22Rv1 (cell line): ENCODE results near the gene TNPO3.
A peak's percentile ranks its signal among the peaks of the same experiment; 100 is the strongest.

Source experiments
- CTCF ChIP-seq: fragments of 450-650 bp; IDR thresholded peaks from 2 replicates; pipeline ENCODE4 v1.5.1; 2017; ENCODE audit warnings: mild to moderate bottlenecking
- ZFX ChIP-seq: fragments of 450-650 bp; IDR thresholded peaks from 2 replicates; pipeline ENCODE4 v1.6.1; 2017; ENCODE audit warnings: antibody characterized with exemption, borderline replicate concordance

DNA sequence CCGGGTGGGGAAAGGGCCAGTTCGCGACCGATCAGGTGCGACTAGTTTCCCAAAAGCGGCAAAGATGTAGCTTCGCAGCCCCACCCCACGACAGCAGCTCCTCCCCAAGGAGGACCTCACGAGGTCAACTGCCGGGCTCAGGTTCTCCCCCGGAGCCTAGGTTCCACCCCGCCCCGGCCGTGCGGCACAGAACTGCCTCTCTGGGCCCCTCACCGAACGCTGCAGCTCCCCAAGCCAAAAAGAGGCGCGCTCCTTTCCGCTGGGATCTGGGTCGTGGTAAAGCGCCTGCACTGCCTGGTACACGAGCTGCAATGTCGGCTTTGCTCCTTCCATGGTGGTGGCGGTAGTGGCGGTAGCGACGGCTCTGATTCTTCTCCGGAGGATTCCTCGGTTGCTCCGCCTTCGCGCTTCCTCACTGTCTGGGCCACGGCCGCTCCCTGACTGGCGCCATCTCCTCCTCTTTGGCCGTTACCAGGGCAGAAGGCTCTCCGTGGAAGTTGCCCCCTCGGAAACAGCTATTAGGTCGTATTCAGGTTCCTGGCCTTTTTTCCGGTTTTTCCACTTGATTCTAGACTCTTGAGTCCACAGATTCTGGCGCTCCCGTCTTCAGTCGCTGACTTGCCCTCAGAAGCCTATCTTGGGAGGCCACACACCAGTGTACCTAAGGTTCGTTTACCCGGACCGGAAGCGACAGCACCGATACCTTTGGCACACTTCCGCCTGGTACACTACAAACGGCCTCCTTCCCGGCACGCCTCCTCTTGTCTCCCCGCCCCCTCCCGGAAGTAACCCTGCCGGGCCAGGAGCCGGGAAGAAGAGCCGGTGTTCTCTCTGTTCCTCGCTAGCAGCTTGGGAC is at the start of gene TNPO3:
- TF ChIP-seq CTCF (peak; percentile 3; the same call in 1 of the 2 replicates), ZFX (no peak)
